HG02981 (cell line): ENCODE data around the gene CLIC4.
"Not testable (repeated sequence)": the region's sequence is repeated elsewhere in the genome, so short reads cannot be mapped to it uniquely, and the experiment has no call there.

Experiments
- ATAC-seq: cut with Tn5 transposase; IDR thresholded peaks from one replicate; pipeline ENCODE4 v1.9.1; 2021; ENCODE audit warnings: mild to moderate bottlenecking, moderate library complexity; ENCODE audit not compliant: unreplicated experiment

The CLIC4 gene

DNA sequence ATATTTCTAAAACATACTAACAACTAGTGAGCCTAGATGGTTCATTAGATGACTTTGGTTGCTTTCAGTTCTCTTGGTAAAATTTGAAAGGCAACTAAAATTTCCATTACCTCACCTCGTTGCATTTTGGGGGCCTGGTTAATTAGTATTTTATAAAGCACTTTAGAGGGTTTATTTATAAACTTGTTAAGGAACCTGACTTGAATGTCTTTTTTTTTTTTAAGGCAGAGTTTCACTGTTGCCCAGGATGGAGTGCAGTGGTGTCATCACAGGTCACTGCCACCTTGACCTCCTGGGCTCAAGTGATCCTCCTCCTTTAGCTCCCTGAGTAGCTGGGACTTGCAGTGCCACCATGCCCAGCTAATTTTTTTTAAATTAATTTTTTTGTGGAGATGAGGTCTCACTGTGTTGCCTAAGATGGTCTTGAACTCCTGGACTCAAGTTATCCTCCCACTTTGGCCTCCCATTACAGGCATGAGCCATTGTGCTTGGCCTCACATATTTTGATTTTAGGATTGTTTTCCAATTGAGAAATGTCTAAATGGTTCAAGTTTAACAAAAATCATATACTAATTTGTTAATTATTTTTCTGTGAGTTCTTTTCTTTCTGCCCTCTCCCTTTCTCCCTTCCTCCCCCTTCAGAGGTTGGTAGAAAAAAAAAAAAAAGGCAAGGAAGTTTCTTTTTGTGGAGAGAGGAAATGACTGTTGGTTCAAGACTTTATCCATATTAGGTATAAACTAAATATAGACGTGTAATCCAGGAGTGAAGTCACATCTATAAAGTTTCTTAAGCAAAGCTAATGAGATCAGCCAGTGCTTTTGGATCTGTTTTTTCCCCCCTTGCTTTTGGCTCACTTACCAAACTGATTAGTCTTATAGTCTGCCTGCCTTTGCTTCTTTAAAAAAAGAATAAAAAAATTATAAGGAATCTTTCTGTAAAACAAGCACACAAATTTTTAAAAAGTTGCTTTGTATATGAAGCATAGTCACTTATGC is 24.7 kb downstream of the CLIC4 start:
- no peak for ATAC-seq

DNA sequence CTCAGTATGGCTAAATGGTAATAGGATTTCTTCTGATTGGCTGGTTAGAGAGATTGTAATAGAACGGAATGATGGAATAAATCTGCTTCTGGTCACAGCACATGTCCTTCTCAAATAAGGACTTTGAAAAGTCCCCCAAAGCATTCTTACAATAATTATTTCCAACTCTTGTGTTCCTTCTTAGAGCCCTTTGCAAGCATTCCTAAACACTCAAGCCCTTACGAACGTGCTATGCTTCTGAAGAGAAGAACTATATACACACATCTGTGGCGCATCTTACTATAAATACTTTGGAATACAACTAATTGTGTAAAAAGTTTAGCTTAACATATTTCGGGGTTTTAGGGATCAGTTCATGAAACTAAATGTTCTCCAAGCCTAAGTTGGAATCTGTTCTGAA is 25.6 kb downstream of the CLIC4 start:
- no peak for ATAC-seq

DNA sequence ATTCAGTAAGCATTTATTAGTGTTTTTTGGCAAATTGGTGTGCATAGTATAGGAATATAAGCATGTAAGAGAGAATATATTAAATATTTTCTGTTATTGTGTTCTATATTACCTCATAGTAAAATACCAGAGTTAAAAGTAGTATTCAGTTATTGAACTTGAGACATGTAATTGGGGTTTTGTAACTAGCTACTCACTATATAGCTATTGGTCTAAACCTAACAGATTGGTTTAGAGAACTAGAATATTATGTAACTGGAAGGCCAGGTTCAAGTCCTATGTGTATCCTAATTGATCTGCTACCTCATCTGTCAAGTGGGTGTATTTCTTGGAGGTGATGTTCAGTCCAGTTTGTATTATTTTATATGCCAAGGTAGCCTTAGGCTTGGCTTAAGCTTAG is 26.3 kb downstream of the CLIC4 start:
- no peak for ATAC-seq

DNA sequence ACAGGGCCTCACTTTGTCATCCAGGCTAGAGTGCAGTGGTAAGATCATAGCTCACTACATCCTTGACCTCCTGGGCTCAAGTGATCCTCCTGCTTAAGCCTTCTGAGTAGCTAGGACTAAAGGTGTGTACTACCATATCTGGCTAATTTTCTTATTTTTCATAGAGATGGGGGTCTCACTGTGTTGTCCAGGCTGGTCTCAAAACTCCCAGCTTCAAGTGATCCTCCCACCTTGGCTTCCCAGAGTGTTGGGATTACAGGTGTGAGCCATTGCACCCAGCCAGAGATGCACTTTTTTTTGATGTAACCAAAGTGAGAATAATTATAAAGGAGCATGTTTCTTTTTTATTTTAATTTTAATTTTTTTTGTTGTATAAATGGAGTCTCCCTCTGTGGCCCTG is 28.4 kb downstream of the CLIC4 start:
- ATAC-seq = no peak

DNA sequence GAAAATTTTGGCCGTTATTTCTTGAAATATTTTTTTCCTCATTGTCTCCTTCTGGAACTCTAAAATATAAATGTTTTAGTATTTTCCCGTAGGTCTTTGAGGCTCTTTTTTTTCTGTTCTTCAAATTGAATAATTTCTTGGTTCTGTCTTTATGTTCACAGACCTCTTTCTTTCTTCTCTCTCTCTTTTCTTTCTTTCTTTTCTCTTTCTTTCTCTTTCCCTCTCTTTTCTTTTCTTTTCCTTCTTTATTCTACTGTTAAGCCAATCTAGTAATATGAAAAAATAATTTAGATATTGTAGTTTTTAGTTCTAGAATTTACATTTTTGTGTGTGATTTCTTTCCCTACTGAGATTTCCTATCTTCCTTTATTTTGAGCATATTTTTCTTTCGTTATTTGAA is 30.1 kb downstream of the CLIC4 start:
- ATAC-seq = no peak

DNA sequence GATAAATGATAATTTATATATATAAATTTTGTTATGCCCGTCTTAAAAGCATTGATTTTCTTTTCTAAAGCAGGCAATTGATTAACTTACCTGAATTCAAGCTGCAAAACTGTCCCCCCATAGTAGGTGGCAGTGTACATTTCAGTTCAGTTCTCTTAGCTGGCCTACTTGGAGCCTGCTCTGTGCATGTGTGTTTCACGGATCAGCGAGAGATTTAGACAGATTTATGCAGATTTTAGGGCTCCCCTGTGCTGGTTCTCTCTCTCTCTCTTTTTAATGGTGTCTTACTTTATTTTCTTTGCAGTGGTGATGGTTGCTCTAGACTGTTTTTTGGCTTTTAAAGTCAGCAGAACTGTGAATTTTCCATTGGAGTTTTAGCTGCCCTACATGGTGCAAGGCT is 30.7 kb downstream of the CLIC4 start:
- ATAC-seq = no peak

DNA sequence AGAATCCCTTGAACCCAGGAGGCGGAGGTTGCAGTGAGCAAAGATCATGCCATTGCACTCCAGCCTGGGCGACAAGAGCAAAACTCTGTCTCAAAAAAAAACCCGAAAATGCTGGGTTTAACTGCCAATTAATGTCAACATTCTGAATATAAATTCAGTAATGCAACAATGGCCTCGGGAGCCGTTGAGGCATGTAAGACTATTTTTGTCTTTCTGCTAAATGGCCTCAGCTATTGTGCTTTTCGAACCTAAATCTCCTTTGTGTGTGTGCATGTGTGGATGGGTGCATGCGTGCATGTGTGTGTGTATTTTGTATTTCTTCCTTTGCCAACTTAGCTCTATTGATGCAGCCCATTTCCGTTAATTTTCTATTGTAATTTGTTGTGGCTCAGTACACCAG is 31.6 kb downstream of the CLIC4 start:
- no peak for ATAC-seq

DNA sequence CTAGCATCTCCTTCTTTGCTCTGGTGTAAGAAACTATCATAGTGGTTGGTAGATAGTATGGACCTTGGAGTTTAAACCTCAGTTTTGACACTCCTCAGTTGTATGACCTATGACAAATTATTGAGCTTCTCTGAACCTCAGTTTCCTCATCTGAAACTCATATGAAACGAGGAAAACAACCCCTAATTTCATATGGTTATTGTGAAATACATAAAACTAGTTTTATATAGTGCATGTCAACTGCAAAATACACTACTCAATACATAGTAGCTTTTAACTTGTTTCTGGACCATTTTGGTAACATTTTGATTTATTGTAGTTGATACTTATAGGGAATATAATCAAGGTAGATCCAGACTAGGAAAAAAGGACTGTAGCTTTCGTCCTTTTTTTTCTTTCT is 32.9 kb downstream of the CLIC4 start:
- ATAC-seq = no peak

DNA sequence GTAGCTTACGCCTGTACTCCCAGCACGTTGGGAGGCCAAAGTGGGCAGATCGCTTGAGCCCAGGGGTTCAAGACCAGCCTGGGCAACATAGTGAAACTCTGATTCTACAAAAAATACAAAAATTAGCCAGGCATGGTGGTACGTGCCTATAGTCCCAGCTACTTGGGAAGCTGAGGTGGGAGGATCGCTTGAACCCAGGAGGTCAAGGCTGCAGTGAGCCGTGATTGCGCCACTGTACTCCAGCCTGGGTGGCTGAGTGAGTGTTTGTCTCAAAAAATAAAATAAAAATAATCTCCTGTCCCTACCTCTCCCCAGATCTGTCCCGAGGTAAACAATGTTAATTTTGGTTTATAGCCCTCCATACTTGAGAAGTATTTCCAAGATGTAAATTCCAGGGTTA is 34.0 kb downstream of the CLIC4 start:
- ATAC-seq = not testable (repeated sequence)

DNA sequence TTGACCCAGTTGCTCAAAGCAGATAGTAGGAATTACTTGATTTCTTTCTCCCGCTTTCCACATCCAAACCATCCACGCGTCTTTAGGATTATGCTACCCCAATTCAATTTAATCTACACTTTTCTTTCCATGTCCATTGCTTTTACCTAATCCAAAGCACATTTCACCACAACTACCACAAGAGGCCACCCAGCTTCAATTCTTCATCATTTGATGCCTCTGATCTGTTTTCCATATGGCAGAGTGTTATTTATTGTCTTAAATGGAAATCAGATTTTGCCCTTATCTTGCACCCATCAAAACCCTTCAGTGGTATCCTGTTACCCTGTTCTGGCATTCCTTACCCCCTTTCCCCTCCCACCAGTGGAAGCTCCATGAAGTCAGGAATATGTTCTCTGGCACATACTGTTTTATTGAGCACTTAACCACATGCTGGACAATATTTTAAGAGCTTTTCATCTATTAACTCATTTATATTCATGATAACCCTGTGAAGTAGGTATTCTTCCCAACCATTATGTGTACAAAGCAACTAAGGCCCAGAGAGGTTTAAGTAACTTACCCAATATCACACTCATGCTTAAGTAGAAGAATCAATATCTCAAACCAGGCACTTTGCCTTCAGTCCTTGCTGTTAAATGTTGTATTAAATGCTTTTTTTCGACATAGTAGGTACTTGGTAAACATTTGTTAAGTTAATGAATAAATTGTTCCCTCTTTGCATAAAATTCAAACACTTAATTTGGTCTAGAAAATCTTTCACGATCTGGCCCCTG is 34.6 kb downstream of the CLIC4 start:
- no peak for ATAC-seq

DNA sequence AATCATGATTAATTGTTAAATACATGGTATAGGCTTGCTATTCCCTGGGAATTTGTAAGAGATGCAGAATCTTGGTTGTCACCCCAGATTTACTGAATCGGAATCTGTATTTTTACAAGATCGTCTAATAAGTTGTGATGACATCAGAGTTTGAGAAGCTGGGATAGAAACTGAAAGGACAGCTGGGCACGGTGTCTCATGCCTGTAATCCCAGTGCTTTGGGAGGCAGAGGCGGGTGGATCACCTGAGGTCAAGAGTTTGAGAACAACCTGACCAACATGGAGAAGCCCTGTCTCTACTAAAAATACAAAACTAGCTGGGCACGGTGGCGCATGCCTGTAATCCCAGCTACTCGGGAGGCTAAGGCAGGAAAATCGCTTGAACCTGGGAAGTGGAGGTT is 35.4 kb downstream of the CLIC4 start:
- ATAC-seq = not testable (repeated sequence)

DNA sequence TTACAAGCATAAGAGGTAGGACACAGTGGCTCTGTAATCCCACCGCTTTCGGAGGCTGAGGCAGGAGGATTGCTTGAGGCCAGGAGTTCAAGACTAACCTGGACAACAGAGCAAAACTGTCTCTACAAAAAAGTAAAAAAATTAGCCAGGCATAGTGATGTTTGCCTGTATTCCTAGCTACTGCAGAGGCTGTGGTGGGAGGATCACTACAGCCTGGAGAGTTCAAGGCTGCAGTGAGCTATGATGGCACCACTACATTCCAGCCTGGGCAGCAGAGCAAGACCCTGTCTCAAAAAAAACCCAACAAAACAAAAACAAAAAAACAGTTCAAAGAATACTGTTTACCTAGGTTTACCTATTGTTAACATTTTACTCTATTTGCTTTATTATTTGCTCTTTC is 37.4 kb downstream of the CLIC4 start:
- ATAC-seq = no peak

DNA sequence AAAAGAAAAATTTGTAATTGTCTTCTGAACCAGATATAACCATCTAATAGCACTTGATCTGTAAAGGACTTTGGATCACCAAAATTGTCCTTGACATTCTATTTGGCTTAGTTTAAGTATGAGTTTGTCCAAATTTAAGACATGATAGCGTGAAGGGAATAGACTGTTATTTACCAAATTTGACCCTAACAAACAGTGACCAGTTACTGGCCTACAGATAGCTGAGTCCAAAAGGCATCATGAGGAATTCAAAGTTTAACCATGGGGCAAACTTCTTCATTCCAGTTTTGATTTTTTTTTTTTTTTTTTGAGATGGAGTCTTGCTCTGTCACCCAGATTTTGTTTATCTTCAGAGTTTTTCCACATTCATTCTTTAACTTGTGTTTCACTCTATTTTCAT is 38.5 kb downstream of the CLIC4 start:
- no peak for ATAC-seq

DNA sequence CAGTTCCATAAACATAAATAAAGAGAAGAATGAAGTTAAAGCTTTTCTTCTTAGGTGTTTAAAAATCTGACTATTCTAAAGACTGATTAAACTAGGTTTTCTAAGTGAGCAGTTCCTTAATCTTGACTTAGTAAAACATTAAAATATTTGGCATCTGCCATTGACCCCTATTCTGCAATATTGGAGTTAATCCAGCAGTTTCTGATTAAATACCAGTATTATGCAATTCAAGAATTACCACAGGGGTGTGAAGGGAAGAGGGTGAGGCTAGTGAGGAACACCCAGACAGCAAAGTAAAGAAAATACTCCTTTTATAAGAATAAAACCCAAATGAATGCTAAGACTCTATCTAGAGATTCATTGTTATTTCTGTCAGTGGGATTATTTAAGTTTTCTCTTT is 40.9 kb downstream of the CLIC4 start:
- ATAC-seq = no peak

DNA sequence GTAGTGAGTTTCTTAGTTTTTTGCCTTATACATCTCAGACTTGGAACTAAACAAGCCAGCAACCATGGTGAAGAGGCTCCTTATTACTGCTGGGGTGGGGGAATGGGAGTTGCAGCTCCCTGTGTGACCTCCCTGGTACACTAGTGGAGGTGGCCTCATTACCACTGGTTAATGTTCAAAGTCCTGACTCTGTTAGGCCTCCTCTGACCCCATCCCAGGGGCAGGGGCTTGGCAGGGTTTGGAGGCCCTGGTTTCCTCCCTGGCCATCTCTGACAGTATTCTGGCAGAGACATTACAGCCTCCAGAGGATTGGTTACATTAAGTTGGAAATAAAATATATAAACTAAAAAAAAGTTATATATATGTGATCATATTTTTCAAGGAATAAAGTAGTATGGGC is 45.2 kb downstream of the CLIC4 start:
- no peak for ATAC-seq

DNA sequence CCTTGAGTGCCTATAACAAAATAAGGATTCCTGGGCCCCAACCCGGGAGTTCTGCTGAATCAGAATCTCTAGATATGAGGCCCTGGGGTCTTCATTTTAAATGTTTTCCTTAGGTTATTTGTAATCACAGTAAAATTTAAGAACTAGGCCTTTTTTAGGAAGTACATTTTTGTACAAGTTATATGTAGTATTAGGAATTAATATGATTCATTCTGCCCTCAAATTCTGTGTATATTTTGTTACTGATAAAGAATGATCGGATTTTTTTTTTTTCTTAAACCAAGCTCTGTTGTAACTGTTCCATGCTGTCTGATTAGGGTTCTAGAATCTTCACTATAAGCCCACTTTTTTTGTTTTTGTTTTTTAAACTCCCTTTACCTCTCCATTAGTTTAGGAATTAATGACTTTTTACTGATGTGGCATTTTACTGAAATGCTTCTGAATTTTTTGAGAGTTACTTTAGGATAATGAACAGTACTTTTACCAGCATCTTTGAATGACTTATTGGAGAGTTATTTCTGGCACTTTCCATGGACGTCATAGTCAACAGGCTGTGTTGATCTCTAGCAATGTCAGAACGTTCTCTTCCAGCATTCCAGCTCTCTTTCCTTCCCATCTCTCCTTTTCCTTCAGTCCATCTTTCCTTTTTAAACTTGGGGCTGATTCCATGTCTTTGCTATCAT is 48.3 kb downstream of the CLIC4 start:
- ATAC-seq = no peak

DNA sequence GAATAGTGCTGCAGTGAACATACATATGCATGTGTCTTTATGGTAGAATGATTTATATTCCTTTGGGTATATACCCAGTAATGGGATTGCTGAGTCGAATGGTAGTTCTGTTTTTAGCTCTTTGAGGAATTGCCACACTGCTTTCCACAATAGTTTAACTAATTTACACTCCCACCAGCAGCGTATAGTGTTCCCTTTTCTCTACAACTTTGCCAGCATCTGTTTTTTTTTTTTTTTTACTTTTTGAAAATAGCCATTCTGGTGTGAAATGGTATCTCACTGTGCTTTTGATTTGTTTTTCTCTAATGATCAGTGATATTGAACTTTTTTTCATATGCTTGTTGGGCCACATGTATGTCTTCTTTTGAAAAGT is 48.9 kb downstream of the CLIC4 start:
- ATAC-seq = not testable (repeated sequence)

DNA sequence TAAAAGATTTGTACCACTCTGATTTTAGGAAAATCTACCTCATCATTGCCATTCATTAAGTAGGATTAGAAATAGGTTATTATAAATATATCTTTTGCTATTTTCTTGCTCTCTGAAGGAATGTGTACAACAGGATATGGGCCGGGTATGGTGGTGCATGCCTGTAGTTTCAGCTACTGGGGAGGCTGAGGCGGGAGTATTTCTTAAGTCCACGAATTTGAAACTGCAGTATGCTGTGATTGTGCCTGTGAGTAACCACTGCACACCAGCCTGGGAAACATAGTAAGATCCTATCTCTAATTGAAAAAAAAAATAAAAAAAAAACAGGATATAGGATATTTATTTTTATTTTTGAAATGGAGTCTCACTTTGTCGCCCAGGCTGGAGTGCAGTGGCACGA is 50.0 kb downstream of the CLIC4 start:
- ATAC-seq = no peak

DNA sequence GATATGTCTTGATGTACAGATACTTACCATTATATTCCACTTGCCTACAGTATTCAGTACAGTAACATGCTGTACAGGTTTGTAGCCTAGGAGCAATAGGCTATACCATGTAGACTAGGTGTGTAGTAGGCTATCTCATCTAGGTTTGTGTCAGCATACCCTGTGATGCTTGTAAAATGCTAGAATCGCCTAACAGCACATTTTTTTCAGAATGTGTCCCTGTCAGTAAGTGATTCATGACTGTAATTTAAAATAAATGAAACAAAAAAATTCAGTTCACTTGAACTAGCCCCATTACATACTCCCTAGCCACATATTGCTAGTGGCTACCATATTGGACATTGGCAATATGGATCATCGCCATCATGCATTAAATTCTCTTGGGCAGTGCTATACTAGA is 51.3 kb downstream of the CLIC4 start:
- ATAC-seq = no peak

DNA sequence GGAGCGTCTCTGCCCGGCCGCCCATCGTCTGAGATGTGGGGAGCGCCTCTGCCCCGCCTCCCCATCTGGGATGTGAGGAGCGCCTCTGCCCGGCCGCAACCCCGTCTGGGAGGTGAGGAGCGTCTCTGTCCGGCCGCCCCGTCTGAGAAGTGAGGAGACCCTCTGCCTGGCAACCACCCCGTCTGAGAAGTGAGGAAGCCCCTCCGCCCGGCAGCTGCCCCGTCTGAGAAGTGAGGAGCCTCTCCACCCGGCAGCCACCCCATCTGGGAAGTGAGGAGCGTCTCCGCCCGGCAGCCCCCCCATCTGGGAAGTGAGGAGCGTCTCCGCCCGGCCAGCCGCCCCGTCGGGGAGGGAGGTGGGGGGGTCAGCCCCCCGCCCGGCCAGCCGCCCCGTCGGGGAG is 54.0 kb downstream of the CLIC4 start:
- not testable (repeated sequence) for ATAC-seq

DNA sequence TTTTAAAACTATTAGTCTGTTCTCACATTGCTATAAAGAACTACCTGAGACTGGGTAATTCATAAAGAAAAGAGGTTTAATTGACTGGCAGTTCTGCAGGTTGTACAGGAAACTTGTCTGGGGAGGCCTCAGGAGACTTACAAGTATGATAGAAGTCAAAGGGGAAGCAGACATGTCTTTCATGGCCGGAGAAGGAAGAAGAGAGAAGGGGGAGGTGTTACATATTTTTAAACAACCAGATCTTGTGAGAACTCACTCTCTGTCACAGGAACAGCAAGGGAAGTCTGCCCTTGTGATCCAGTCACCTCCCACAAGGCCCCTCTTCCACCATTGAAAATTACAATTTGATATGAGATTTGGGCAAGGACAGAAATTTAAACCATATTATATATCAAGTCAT is 55.9 kb downstream of the CLIC4 start:
- ATAC-seq = no peak

DNA sequence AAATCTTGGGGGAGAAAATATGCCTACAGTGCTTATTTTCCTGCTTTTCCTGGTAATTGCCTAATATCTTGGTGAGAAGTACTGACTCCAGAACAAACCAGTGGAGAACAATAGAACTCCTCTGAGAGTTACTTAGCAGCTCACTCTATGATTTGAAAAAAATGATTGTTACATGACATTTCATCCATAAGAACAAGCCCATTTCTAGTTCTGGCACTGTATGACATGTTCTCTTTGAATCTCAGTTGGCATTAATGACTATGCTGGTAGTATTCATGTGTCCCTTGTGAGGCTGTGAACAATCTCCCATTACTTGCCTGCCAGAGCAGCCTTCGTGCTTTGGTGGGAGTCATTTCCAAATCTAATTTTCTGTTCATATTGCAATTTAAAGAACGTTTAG is 58.0 kb downstream of the CLIC4 start:
- ATAC-seq = no peak
